Measurements from ENCODE around the gene PTPRN2.

GRCh38 chr7:157926521-157927150 lies 661.0 kb downstream of the PTPRN2 start:
- no peak for TF ChIP-seq CTCF (conservative IDR thresholded peaks at IDR 0.05; ENCODE audit: low read length)
- no peak for TF ChIP-seq EZH2phosphoT487 (IDR thresholded peaks at IDR 0.05; ENCODE audit: borderline replicate concordance, low read depth, low read length)

Measured in OCI-LY7 (cell line).